SIG-M5 treated with dmso at 0.1 percent for 504 hours (cell line): ENCODE results near the gene PHF13.

Experiments
- DNase-seq: peaks from one replicate; lab custom pipeline; 2025; ENCODE audit not compliant: unreplicated experiment; lab: John Stamatoyannopoulos, UW

Gene PHF13

GRCh38 chr1:6613361-6614018 lies at the start of gene PHF13:
PHF13 (plus strand) TSS chr1:6613731; CDS start chr1:6614067, 336 bp downstream.
- peak; percentile 94 for DNase-seq

GRCh38 chr1:6569033-6569432 lies 44.5 kb upstream of the PHF13 start:
- DNase-seq, result no peak

DNA sequence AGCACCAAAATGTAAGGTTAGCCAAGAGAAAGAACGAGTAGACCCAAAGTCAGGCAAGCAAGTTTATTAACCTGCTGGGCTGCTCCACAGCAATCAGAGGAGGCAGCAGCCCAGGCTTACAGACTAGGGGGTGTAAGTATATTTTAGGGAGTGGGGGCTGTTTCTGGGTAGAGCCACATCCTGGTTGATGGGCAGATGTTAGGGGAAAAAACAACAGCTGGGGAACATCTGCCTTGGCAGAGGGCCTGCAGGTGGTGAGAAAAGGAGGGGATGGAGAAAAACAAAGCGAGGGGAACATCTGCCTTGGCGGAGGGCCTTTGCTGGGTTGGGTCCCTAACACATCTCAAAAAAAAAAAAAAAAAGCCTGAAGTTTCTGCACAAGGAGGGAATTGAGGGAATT lies 43.4 kb upstream of the PHF13 start:
- DNase-seq, result no peak

GRCh38 chr1:6570987-6571386 lies 42.5 kb upstream of the PHF13 start:
- no peak for DNase-seq

- no peak for DNase-seq
Observed at GRCh38 chr1:6572653-6573383, 40.7 kb upstream of the PHF13 start.

- no peak for DNase-seq
Observed at GRCh38 chr1:6574025-6574620, 39.4 kb upstream of the PHF13 start.

DNA sequence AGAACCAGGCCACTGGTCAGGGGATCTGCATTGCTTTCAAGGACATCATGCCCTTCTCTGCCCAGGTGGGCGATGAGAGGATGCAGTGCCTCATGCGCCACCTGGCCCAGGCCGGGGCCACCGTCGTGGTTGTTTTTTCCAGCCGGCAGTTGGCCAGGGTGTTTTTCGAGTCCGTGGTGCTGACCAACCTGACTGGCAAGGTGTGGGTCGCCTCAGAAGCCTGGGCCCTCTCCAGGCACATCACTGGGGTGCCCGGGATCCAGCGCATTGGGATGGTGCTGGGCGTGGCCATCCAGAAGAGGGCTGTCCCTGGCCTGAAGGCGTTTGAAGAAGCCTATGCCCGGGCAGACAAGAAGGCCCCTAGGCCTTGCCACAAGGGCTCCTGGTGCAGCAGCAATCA lies 38.7 kb upstream of the PHF13 start:
- no peak for DNase-seq

GRCh38 chr1:6577831-6578525 lies 35.6 kb upstream of the PHF13 start:
- DNase-seq, result no peak

DNA sequence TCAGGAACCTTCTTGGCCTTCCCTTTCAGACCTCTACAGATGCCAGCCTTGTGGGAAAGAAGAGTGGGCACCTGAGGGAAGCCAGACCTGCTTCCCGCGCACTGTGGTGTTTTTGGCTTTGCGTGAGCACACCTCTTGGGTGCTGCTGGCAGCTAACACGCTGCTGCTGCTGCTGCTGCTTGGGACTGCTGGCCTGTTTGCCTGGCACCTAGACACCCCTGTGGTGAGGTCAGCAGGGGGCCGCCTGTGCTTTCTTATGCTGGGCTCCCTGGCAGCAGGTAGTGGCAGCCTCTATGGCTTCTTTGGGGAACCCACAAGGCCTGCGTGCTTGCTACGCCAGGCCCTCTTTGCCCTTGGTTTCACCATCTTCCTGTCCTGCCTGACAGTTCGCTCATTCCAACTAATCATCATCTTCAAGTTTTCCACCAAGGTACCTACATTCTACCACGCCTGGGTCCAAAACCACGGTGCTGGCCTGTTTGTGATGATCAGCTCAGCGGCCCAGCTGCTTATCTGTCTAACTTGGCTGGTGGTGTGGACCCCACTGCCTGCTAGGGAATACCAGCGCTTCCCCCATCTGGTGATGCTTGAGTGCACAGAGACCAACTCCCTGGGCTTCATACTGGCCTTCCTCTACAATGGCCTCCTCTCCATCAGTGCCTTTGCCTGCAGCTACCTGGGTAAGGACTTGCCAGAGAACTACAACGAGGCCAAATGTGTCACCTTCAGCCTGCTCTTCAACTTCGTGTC lies 34.7 kb upstream of the PHF13 start:
- no peak for DNase-seq

DNA sequence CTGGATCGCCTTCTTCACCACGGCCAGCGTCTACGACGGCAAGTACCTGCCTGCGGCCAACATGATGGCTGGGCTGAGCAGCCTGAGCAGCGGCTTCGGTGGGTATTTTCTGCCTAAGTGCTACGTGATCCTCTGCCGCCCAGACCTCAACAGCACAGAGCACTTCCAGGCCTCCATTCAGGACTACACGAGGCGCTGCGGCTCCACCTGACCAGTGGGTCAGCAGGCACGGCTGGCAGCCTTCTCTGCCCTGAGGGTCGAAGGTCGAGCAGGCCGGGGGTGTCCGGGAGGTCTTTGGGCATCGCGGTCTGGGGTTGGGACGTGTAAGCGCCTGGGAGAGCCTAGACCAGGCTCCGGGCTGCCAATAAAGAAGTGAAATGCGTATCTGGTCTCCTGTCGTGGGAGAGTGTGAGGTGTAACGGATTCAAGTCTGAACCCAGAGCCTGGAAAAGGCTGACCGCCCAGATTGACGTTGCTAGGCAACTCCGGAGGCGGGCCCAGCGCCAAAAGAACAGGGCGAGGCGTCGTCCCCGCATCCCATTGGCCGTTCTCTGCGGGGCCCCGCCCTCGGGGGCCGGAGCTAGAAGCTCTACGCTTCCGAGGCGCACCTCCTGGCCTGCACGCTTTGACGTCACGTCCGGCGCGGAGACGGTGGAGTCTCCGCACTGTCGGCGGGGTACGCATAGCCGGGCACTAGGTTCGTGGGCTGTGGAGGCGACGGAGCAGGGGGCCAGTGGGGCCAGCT lies 34.0 kb upstream of the PHF13 start, which contains the start of gene ZBTB48:
TSS of gene ZBTB48 (plus strand) at position 621 of the 745 bp plus-strand sequence. CDS start 616 bp downstream, outside the sequence.
- peak; percentile 92 for DNase-seq

DNA sequence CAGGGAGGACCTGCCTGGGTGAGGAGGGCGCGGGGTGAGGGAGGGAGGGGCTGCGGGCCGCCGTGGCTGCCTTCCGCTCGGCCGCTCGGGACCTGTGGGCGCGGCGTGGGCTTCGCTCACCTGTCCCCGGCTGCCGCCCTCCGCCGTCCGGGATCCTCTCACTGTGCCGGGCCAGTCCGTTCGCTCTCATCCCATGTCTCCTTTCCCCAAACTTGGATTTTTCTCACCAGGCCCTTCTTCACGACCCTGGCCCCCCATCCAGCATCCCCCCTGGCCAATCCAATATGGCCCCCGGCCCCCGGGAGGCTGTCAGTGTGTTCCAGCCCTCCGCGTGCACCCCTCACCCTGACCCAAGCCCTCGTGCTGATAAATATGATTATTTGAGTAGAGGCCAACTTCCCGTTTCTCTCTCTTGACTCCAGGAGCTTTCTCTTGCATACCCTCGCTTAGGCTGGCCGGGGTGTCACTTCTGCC lies 33.4 kb upstream of the PHF13 start:
- peak; percentile 47 for DNase-seq

GRCh38 chr1:6580593-6581409 lies 32.7 kb upstream of the PHF13 start:
- DNase-seq, result peak; percentile 51

DNA sequence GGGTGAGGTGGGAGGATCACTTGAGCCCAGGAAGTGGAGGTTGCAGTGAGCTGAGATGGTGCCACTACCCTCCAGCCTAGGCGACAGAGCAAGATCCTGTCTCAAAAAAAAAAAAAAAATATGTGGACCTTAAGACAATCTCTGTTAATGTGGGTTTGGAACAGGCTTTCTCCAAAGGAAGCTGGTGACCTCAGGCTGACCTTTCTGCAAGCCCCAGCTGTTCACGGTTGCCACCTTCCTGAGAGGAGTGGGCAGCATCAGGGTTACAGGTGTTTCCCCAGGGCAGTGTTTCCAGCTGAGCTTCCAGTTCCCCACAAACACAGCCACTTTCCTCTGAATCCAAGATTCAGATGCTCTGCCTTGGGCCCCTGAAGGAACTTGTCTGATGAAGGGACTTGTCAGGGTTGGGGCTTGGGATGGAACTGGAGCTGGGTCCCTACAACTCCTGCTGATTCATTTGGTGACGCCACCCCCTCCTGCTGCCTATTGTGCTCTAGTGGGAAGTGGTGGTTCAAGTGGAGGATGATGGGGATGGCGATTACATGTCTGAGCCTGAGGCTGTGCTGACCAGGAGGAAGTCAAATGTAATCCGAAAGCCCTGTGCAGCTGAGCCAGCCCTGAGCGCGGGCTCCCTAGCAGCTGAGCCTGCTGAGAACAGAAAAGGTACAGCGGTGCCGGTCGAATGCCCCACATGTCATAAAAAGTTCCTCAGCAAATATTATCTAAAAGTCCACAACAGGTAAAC lies 31.8 kb upstream of the PHF13 start:
- DNase-seq, result peak; percentile 81

GRCh38 chr1:6582370-6582769 lies 31.2 kb upstream of the PHF13 start:
- peak; percentile 20 for DNase-seq

GRCh38 chr1:6584126-6585080 lies 29.1 kb upstream of the PHF13 start:
- DNase-seq, result no peak

DNA sequence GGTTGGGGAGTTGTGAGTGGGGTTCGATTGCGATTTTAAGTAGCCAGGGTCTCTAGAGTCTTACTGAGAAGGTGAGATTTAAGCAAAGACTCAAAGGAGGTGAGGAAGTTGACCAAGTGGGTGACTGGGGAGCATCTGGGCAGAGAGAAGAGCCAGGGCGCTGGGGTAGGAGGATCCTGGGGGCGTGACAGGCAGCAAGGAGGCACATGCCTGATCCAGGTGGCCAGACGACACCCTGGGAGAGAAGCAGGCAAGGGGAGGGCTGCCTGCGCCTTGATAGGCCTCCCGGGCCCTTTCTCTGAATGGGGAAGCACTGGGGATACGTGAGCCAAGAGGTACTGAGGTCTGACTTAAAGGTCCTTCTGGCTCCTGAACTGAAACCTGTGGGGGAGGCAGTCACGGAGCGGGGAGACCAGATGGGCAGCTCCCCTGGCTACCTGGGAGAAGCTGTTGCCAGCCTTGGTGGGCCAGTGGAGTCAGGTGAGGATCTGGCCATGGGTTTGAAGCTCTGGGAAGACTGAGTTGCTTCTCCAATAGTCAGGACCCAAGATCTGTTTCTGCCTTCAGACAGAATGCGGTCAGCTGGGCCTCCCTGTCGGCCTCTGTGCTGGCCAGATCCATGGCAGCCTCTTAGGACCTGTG lies 28.3 kb upstream of the PHF13 start:
- no peak for DNase-seq

DNA sequence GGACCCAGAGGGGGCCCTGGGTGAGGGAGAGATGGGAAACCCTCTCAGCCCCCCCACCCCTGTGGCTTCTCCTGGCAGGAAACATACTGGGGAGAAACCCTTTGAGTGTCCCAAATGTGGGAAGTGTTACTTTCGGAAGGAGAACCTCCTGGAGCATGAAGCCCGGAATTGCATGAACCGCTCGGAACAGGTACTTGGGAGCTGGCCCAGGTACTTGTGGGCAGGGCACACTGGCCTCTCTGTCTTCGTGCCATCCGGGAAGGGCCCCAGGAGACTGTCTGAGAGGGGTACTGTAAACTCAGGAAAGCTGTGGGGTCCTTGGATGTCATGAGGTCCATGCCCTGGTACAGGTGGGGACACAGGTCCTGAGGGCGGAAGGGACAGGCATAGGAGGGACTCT lies 27.7 kb upstream of the PHF13 start:
- DNase-seq, result no peak
